Esophagus muscularis mucosa (tissue), 4 donors: Measurements from ENCODE around the gene HLCS. TPM values are rescaled to one million over a fixed set of nuclear protein-coding genes. Genes with fewer than 3 reads are reported as not detected.

Experiments
- DNase-seq: peaks from one replicate; pipeline ENCODE4 v3.0.0-alpha.2; 2017; ENCODE audit errors: extremely low spot score
- H3K27ac ChIP-seq, 4 donors: fragments of 200-600 bp; sonication (generic); replicated peaks in 1 of 4; 1 replicate in 3 of 4; 2 replicates in 1 of 4; pipeline ENCODE4 v1.5.1; 2016 to 2019; ENCODE audit warnings: mild to moderate bottlenecking in 1 of 4
- H3K27me3 ChIP-seq, 4 donors: fragments of 200-600 bp; sonication (generic); one replicate each; pipeline versions ENCODE4 v1.5.1 to v1.6.0; 2016 to 2019
- H3K36me3 ChIP-seq, 4 donors: fragments of 200-600 bp; sonication (generic); one replicate each; pipeline ENCODE4 v1.5.1; 2016 to 2019
- H3K4me1 ChIP-seq, 4 donors: fragments of 200-600 bp; sonication (generic); one replicate each; pipeline ENCODE4 v1.5.1; 2016 to 2019
- H3K4me3 ChIP-seq, 4 donors: fragments of 200-600 bp; sonication (generic); 1 replicate in 2 of 4; 2 replicates in 2 of 4; pipeline ENCODE4 v1.5.1; 2016 to 2019; ENCODE audit warnings: mild to moderate bottlenecking in 4 of 4, moderate library complexity in 1 of 4
- H3K9me3 ChIP-seq, 4 donors: fragments of 200-600 bp; sonication (generic); 1 replicate in 3 of 4; 2 replicates in 1 of 4; pipeline ENCODE4 v1.5.1; 2016 to 2019
- EP300 ChIP-seq: sonication (generic); formaldehyde crosslinking; IDR thresholded peaks from one replicate; pipeline ENCODE4 v1.6.1; 2017; ENCODE audit warnings: antibody characterized with exemption
- POLR2A ChIP-seq: fragments of 450-650 bp; IDR thresholded peaks from one replicate; pipeline ENCODE4 v1.6.1; 2017; ENCODE audit warnings: antibody characterized with exemption, moderate library complexity, mild to moderate bottlenecking, low read depth
- POLR2AphosphoS5 ChIP-seq, 2 donors: sonication (generic); formaldehyde crosslinking; IDR thresholded peaks; one replicate each; pipeline ENCODE4 v1.6.1; 2017; ENCODE audit warnings: antibody characterized with exemption in 2 of 2
- WGBS: methylation state at CpG from one replicate; pipeline ENCODE4 v1.1.5; 2018; 5-methylcytosine and 5-hydroxymethylcytosine counted together
- intact Hi-C: fragments of 100-400 bp; cut with DNase I; formaldehyde crosslinking; loops from one replicate; pipeline ENCODE4 v1.15.1; 2023
- total RNA-seq, 4 donors: library from RNA; depleted of rRNA; stranded (reverse); fragments of >200 nt; gene quantifications; one replicate each; pipeline versions ENCODE4 v1.1.0 to v1.2.1, GENCODE V29; 2016
- TF ChIP-seq, protein P1 (sequence below), 3 experiments: fragments of 200-600 bp in 2 of 3; fragments of 450-650 bp in 1 of 3; sonication (generic) in 2 of 3; IDR thresholded peaks; one replicate each; pipeline ENCODE4 v1.5.1; 2017 to 2019; ENCODE audit warnings: antibody characterized with exemption in 3 of 3, mild to moderate bottlenecking in 2 of 3, moderate library complexity in 1 of 3

The HLCS gene
- total RNA-seq, 4 donors from 2014 or later = 15.9 to 25.3 (median 22.0) TPM

DNA sequence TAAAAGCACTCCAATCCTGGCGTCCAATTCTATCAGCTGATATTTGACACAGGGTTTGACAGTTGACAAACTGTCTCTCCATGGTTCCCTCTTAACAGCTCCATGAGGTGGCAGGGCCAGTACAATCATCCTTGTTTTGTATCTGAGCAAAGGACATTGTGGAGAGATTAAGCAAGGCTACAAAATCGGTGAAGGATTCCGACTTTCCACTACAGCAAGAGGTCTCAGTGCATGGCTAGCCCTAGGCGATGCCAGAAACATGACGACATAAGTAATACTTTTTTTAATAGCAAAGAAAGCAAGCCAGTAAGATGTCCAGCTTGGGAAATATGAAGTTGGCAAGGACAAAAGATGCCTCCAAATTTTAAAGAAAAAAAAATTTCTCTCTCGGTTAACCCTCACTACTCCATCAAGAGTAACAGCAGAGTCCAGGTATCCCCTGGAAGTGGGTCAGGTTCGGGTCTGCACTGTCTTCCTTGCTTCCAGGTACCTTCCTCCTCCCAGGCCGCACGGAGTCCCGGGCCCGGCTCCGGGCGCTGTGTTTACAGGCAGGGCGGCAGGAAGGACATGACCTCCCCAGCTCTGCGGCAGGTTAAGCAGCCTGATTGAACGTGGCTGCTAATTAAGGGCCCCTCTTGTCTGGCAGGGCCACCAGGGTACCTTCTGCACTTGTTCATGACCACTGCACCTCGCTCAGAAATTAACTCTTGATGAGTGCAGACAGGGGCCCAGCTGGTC, 161.4 kb downstream of the HLCS start:
- H3K27ac ChIP-seq = no peak overlapping the region
- H3K4me3 ChIP-seq = no peak overlapping the region
- peaks cover 0 to 4% (median 0%) of the 10 kb centered on the region in 4 donors for H3K36me3 ChIP-seq
- no peaks in the 10 kb centered on the region for H3K27me3 ChIP-seq
- 85% methylated on average over 17 of the region's 17 CpGs for WGBS
- TF ChIP-seq EP300 = no peak
- TF ChIP-seq POLR2A = no peak
- no peak for TF ChIP-seq POLR2AphosphoS5 (IDR thresholded peaks at IDR 0.05)
- TF ChIP-seq, protein P1, sequence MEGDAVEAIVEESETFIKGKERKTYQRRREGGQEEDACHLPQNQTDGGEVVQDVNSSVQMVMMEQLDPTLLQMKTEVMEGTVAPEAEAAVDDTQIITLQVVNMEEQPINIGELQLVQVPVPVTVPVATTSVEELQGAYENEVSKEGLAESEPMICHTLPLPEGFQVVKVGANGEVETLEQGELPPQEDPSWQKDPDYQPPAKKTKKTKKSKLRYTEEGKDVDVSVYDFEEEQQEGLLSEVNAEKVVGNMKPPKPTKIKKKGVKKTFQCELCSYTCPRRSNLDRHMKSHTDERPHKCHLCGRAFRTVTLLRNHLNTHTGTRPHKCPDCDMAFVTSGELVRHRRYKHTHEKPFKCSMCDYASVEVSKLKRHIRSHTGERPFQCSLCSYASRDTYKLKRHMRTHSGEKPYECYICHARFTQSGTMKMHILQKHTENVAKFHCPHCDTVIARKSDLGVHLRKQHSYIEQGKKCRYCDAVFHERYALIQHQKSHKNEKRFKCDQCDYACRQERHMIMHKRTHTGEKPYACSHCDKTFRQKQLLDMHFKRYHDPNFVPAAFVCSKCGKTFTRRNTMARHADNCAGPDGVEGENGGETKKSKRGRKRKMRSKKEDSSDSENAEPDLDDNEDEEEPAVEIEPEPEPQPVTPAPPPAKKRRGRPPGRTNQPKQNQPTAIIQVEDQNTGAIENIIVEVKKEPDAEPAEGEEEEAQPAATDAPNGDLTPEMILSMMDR (IDR thresholded peaks at IDR 0.05) = no peak
- no peak for DNase-seq
- intact Hi-C loops = no loop called here
- H3K4me1 ChIP-seq = no peaks in the 10 kb centered on the region
- H3K9me3 ChIP-seq = no peaks in the 10 kb centered on the region

DNA sequence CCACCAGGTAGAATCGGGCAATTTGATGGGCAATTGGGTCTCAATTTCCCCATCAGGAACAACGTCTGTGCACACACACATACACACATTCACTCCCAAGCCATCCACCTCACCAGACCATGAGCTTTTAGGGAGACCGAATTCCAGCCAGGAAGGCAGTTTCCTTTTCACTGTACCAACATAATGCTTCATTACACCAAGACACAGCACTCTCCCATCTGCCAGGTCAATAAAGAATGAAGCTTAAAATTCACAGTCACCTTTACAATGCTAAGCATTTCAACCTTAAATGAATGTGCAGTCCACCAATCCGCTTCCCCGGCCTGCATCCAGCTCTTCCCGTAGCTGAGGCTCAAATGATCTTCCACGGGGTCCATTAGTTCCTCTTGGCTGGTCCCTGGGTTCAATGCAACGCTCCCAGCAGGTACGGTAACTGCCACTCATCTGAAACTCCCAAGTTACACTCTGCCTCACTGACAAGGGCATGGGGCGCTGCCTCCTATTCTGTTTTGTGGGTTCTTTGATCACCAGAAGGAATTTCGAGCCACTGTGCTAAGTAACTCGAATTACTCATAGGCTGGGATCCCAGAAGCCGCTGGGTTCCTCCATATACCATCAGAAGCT, 162.5 kb downstream of the HLCS start:
- H3K36me3 ChIP-seq = peaks cover 0 to 4% (median 0%) of the 10 kb centered on the region in 4 donors
- H3K9me3 ChIP-seq = no peaks in the 10 kb centered on the region
- H3K4me3 ChIP-seq = no peak overlapping the region
- no peak for DNase-seq
- H3K4me1 ChIP-seq = no peaks in the 10 kb centered on the region
- no peak overlapping the region for H3K27ac ChIP-seq
- 96% methylated on average over 13 of the region's 13 CpGs for WGBS
- no peak for TF ChIP-seq POLR2AphosphoS5 (IDR thresholded peaks at IDR 0.05)
- TF ChIP-seq POLR2A = no peak
- TF ChIP-seq EP300 = no peak
- TF ChIP-seq, protein P1 (IDR thresholded peaks at IDR 0.05) = no peak
- intact Hi-C loops = no loop called here
- no peaks in the 10 kb centered on the region for H3K27me3 ChIP-seq

DNA sequence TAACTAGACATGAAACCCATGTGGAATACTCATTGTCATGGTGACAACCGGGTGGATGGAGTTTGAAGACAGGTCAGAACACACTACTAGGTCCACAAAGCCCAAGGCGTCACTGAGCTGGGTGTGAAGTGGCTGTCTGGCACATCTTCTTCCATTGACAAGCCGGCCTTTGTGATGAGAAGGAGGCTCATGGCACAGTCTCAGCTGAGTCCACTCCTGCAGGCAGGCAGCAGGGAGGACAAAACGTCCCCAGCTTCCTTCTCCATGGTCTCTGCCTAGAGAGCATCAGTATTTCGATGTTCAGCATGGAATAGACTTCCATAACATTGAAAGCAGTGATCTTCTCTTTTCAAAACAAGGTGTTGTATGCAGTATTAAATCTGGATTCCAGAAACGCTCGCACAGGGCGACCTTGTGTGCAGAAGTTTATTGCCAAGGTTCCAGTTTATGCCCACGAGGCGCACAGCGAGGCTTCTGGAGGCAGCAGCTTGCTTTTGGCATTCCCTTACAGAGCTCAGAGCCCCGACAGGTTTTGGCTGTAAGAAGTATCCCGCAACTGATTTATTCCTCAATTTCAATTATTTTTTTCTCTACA, 163.3 kb downstream of the HLCS start:
- H3K27ac ChIP-seq = no peak overlapping the region
- intact Hi-C loops = no loop called here

DNA sequence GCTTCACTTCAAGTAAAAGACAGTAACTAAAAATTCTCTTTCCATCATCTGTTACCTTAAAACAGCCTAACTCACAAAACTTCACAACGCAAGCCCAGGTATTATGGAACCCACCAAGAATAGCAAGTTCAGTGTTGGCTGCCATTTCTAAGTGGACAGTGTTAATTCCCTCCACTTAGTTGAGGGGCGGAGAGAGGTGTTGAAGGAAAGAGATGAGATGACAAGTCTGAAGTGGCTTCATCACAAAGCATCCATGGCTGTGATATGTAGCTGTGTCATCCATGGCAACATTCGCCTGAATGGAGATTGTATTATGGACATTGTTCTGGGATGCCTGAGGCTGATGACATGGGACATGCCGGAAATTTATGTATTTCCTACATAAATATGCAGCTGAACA, 165.7 kb downstream of the HLCS start:
- 99% methylated on average over 4 of the region's 4 CpGs for WGBS
- H3K4me3 ChIP-seq = no peak overlapping the region
- DNase-seq = no peak
- TF ChIP-seq POLR2AphosphoS5 (IDR thresholded peaks at IDR 0.05) = no peak
- TF ChIP-seq, protein P1 (IDR thresholded peaks at IDR 0.05) = no peak
- no peak for TF ChIP-seq EP300
- no peak for TF ChIP-seq POLR2A
- no peak overlapping the region for H3K27ac ChIP-seq
- H3K9me3 ChIP-seq = peaks cover 0 to 10% (median 7%) of the 10 kb centered on the region in 4 donors
- peaks cover 0 to 4% (median 0%) of the 10 kb centered on the region in 4 donors for H3K36me3 ChIP-seq
- H3K4me1 ChIP-seq = no peaks in the 10 kb centered on the region
- intact Hi-C loops = no loop called here
- no peaks in the 10 kb centered on the region for H3K27me3 ChIP-seq

More for the DNA sequence above, 163.3 kb downstream of the HLCS start:
- H3K4me3 ChIP-seq = no peak overlapping the region
- no peaks in the 10 kb centered on the region for H3K9me3 ChIP-seq
- peaks cover 0 to 4% (median 0%) of the 10 kb centered on the region in 4 donors for H3K36me3 ChIP-seq
- H3K4me1 ChIP-seq = no peaks in the 10 kb centered on the region
- TF ChIP-seq, protein P1 (IDR thresholded peaks at IDR 0.05) = no peak
- TF ChIP-seq EP300 (no peak), POLR2AphosphoS5 (IDR thresholded peaks at IDR 0.05) (no peak), POLR2A (no peak)
- WGBS = 86% methylated on average over 13 of the region's 13 CpGs
- no peak for DNase-seq
- no peaks in the 10 kb centered on the region for H3K27me3 ChIP-seq
